Hindlimb muscle (tissue), 1 donor: ENCODE measurements around the gene PHF21B. TPM values are rescaled to one million over a fixed set of nuclear protein-coding genes. Genes with fewer than 3 reads are reported as not detected.
"Not testable (repeated sequence)": the region's sequence is repeated elsewhere in the genome, so short reads cannot be mapped to it uniquely, and the experiment has no call there.

Experiments used
- DNase-seq: peaks from one replicate; pipeline ENCODE4 v3.0.0-alpha.2; 2013
- polyA plus RNA-seq: library from polyadenylated mRNA; unstranded; fragments of 120-200 nt; gene quantifications from one replicate; pipeline ENCODE4 v1.2.1, GENCODE V29; 2013; ENCODE audit not compliant: insufficient read length

The PHF21B gene
- polyA plus RNA-seq, 1 donor: 0.28 TPM

GRCh38 chr22:44870021-44870420 is 139.8 kb downstream of the PHF21B start:
- no peak for DNase-seq

- DNase-seq: no peak
These were observed 140.6 kb downstream of the PHF21B start for GRCh38 chr22:44869196-44869595.

GRCh38 chr22:44865193-44866057 is 144.4 kb downstream of the PHF21B start:
- no peak for DNase-seq

DNA sequence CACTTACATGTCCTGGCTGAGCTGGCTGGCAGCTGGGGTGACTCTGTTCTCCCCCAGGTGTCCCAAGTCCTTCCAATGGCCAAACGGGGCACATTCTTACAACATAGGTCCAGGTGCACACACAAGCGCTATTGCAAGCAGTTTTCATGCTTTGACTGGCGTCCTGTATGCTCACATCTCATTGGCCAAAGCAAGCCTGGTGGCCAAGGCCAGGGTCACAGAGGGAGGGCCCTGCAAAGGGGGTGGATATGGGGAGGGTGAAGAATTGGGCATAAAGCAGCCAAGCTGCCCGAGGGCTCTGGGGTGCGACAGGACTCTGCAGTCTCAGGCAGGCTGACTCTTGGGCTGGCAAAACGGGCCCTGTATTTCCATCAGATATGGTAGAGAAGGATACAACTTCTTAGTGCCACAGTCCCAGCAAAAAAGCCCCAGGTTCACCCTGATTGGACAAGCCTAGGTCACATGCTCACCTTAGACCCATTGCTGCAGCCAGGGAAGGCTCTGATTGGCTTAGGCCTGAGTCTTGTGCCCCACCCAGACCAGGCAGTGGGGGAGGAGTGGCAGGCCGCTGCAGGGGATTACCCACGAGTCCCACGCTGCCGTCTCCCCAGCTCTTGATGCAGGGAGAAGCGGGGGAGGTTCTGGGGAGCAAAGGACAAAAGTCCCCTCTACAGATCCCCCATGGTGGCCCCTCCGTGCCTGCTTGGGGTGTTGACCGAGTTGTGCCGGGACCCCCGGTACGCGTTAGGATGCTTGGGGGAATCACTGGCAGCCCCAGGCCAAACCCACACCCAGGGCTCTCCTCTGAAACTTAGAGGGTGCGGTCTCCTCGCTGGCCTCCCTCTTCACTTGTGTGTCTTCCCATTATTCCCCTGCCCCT is 146.6 kb downstream of the PHF21B start:
- DNase-seq: no peak

- no peak for DNase-seq
These were observed 147.5 kb downstream of the PHF21B start for GRCh38 chr22:44862281-44862680.

- DNase-seq: no peak
These were observed 148.6 kb downstream of the PHF21B start for GRCh38 chr22:44861245-44861644.

- no peak for DNase-seq
These were observed 149.5 kb downstream of the PHF21B start for GRCh38 chr22:44860311-44860710.

DNA sequence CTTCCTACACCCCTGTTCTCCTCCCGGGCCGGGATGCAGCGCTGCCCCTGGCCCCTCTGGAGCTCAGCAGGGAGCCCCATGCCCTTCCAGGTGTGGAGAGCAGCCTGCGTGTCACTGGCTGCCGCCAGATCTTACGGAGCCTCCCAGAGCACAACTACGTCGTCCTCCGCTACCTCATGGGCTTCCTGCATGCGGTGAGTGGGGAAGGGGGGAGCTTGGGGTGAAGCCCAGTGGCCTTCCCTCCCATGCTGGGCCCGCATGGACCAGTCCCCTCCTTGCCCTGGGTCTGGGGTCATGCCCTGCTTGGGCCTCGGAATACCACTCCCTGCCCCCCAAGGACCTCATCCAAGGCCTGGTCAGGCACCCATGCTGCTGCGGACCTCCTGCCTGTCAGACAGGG is 150.2 kb downstream of the PHF21B start:
- no peak for DNase-seq

DNA sequence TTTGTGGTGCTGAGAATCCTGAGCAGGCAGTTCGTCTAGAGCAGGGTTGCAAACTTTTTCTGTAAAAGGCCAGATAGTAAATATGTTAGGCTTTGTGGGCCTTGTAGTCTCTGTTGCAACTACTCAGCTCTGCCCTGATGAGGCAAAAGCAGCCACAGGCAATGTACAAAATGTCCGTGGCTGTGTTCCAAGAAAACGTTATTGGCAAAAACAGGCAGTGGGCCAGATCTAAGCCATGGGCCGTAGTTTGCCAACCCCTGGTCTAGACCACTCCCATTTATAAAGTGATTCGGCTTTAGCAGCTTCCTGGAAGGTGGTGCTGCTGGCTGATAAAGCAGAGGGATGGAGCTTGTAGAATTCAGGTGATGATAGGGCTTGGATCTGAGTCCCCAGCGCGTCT is 151.0 kb downstream of the PHF21B start:
- not testable (repeated sequence) for DNase-seq

- no peak for DNase-seq
These were observed 153.9 kb downstream of the PHF21B start for GRCh38 chr22:44855855-44856254.

DNA sequence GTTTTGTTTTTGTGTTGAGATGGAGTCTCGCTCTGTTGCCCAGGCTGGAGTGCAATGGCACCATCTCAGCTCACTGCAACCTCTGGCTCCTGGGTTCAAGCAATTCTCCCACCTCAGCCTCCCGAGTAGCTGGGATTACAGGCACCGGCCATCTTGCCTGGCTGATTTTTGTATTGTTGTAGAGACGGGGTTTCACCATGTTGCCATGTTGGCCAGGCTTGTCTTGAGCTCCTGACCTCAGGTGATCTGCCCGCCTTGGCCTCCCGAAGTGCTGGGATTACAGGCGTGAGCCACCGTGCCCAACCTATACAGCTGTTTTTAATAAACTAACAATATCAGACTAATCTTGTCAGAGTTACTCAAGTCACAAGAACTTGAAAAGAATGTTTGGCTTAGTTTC is 155.2 kb downstream of the PHF21B start:
- not testable (repeated sequence) for DNase-seq

DNA sequence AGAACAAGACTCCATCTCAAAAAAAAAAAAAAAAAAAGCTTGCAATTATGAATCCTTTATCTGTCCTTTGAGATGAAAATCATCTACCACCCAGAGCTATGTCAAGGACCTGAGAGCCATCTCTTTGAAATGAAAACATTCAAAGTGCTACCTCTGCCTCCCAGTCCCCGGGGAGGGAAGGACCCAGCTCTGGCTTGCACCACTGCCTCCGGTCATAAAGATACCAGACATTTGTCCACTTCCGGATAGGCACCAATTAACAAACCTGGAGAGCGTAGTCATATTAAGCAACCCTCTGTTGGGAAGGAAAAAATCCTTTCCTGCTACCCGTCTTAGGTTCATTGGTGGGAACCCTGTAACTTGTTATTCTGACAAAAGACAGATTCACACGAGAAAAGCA is 158.9 kb downstream of the PHF21B start:
- DNase-seq: no peak

DNA sequence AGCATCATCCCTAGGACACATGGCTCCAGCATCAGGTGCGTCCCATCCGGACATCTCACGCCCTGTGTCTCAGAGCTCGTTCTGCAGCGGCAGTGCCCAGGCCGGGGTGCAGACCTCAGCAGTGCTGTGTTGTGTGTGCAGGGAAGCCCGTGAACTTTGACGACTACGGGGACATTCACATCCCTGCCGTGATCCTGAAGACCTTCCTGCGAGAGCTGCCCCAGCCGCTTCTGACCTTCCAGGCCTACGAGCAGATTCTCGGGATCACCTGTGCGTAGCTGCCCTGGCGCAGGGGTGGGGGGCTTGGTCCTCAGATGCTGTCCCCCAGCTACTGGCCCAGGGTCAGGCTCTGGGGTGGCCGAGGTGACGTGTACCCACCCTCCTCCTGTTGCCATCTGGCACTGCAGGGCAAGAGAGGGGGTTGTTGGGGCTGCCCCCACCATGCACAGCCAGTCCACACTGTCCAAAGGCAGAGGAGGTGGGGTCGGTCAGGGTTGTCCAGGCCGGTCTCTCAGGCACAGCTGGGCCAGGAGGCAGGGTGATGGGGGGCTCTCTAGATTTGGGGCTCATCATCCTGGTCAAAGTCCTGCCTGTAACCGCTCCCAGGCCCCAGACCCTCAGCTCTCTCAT is 160.9 kb downstream of the PHF21B start:
- no peak for DNase-seq

- no peak for DNase-seq
These were observed 161.5 kb downstream of the PHF21B start for GRCh38 chr22:44848296-44848741.

DNA sequence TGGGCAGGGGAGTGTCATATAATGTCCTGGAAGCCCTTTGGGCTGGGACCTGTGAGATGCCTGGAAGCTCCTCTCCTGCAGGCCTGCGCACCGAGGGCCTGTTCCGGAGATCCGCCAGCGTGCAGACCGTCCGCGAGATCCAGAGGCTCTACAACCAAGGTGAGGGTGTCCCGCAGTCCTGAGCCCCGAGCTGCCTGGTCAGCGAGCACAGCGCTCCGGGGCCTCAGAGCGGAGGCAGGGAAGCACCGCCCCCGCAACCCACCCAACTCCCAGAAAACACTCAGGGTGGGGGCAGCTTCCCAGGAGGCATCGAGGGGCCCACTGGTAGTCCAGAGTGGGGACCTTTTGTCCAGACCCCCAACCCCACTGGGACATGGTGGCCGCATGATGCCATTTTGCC is 161.9 kb downstream of the PHF21B start:
- no peak for DNase-seq

GRCh38 chr22:44847380-44847779 is 162.4 kb downstream of the PHF21B start:
- no peak for DNase-seq

- no peak for DNase-seq
These were observed 163.0 kb downstream of the PHF21B start for GRCh38 chr22:44846726-44847275.

- no peak for DNase-seq
These were observed 163.7 kb downstream of the PHF21B start for GRCh38 chr22:44845796-44846720.

DNA sequence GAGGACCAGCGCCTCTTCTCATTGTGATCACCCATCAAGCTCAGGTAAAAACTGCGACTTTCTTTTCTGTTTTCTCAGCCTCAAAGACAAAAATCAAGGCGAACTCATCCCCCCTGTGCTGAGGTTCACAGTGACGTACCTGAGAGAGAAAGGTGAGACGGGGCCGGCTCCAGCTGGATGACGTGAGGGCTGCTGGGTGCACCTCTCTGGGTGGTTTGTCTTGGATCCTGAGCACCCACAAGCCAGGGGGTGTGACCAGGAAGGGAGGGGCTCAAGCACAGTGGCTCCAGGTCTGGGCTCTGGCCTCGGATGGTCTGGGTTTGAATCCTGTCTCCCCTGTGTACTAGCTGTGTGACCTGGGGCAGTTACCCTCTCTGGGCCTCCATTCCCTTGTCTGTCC is 164.6 kb downstream of the PHF21B start:
- no peak for DNase-seq

- no peak for DNase-seq
These were observed 167.4 kb downstream of the PHF21B start for GRCh38 chr22:44842417-44842816.

- DNase-seq: no peak
These were observed 169.0 kb downstream of the PHF21B start for GRCh38 chr22:44840611-44841322.
